Measurements from ENCODE around the gene NAGLU.

Gene NAGLU

DNA sequence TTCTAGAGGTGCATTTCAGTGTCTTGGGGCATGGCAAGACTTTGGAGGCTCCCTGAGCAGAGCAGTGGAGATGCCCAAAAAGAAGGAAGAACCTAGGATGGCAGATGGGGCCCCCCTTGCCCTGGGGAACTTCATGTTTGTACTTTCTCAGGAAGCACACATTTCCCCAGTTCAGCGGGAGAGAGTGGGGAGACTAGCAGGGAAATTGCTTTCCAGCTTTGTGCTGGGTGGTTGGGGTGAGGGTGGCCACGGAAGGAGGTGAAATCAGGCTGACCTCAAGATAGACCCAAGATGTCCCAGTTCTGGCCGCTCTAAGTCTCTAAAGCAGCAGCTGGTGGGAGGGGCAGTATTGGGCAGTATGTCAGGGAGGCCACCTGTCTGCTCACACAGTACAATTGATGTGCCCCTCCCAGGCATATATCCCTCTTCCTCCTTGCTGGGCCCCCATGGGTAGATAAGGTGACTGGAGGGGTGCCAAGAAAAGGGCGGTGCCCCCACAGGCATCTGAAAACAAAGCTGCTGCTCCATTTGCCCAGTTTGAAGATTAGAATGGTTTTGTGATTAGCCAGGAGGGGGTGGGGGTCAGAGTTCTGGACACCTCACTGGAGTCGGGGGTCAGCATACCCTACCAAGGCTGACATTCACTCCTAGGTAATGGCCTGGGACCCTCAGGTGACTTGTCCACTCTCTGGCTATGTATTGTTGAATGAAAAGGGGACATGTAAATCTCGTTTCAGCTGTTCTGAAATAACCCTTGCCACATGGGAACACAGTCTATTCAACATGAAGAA, 17.1 kb upstream of the NAGLU start:
- DNase-seq (ENCODE audit: low spot score): peak; percentile 29
- CTCF ChIA-PET: interaction anchor here (0.6 to 2.4 kb wide), 4 partner anchors 8 to 207 kb away, joined by 3 to 14 read pairs (median 4); no protein-coding TSS in a partner anchor
- TF ChIP-seq, protein P1, sequence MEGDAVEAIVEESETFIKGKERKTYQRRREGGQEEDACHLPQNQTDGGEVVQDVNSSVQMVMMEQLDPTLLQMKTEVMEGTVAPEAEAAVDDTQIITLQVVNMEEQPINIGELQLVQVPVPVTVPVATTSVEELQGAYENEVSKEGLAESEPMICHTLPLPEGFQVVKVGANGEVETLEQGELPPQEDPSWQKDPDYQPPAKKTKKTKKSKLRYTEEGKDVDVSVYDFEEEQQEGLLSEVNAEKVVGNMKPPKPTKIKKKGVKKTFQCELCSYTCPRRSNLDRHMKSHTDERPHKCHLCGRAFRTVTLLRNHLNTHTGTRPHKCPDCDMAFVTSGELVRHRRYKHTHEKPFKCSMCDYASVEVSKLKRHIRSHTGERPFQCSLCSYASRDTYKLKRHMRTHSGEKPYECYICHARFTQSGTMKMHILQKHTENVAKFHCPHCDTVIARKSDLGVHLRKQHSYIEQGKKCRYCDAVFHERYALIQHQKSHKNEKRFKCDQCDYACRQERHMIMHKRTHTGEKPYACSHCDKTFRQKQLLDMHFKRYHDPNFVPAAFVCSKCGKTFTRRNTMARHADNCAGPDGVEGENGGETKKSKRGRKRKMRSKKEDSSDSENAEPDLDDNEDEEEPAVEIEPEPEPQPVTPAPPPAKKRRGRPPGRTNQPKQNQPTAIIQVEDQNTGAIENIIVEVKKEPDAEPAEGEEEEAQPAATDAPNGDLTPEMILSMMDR (conservative IDR thresholded peaks at IDR 0.05; ENCODE audit: low read depth): no peak
- H3K27ac ChIP-seq: peak overlapping the region; percentile 97
- POLR2A ChIA-PET (ENCODE audit: low non-redundant PET): interaction anchor here (1.0 to 1.5 kb wide), 2 partner anchors 32 to 96 kb away, joined by 3 to 4 read pairs; partner anchors contain the start of gene CAVIN1

DNA sequence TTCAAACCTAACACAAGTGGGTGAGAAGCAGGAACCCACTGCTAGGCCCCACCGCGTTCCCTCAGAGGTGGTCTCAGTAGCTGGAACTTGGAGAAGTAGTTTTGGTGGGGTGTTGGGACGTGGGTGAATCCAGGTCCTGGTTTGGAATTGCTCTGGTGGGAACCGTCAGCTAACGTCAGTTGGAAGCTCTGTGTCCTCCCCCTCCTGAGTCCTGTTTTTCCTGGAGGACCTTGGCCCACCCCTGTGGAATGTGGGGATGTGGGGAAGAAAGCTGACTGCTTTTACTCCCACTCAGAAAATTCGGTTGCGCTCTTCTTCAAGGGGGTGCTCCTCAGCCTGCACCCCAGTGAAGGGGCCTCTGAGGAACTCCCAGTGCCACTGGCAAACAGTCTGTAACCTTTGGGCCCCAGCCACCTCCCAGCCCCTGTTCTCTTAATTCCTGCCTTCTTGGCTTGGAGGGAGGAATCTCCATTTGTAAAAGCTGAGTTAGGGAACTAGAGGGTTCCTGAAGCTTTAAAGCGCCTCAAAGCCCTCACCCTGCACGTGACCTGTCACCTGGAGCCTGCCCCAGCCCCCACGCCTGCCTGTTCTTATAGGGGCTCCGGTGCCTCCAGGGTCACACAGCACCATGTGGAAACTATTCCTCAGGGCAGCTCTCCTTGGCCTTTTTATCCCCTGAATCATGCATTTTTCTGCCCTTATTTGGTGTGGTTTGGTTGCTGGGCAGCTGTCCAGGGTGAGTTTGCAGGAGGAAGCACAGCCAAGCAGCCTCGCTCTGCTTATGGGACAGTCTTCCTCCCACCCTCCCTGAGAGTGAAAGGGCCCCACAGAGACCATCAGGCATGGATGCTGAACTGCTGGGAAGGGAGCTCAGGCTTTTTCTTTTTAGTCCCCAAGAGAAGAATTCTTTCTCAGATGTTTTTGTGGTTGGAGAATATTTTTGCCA, 16.2 kb upstream of the NAGLU start:
- ChIA-PET POLR2A (ENCODE audit: low non-redundant PET) (interaction anchor here (0.9 to 1.5 kb wide), 3 partner anchors 10 to 97 kb away, joined by 3 to 6 read pairs (median 4); partner anchors contain the start of gene CAVIN1), CTCF (interaction anchor here (0.6 to 1.1 kb wide), 5 partner anchors 34 to 207 kb away, joined by 3 to 4 read pairs (median 3); no protein-coding TSS in a partner anchor)
- DNase-seq (ENCODE audit: low spot score): peak; percentile 91
- H3K27ac ChIP-seq: peak overlapping the region; percentile 97
- TF ChIP-seq, protein P1 (conservative IDR thresholded peaks at IDR 0.05; ENCODE audit: low read depth): no peak

DNA sequence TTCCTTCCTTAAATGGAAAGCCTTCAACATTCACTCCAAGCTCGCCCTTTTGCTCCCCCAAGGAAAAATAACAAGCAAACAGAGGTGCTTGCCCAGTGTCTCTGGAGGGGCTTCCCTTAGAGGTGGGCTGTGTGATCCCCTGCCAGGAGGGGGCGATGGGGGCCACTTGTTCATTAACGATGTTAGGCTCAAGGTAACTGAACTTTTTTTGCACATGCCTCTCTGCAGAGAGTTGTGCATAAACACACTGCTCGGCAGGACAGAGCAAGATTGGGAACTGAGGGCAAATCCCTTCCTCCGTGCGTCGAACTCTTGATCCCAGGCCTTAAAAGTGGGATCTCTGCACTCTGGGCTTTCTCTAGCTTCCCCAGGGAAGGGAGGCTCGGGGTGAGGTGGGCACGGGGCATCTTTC, 15.5 kb upstream of the NAGLU start:
- peak overlapping the region; percentile 97 for H3K27ac ChIP-seq
- no peak for DNase-seq (ENCODE audit: low spot score)
- CTCF ChIA-PET: interaction anchor here (0.6 to 1.0 kb wide), 5 partner anchors 35 to 198 kb away, joined by 3 read pairs; no protein-coding TSS in a partner anchor

DNA sequence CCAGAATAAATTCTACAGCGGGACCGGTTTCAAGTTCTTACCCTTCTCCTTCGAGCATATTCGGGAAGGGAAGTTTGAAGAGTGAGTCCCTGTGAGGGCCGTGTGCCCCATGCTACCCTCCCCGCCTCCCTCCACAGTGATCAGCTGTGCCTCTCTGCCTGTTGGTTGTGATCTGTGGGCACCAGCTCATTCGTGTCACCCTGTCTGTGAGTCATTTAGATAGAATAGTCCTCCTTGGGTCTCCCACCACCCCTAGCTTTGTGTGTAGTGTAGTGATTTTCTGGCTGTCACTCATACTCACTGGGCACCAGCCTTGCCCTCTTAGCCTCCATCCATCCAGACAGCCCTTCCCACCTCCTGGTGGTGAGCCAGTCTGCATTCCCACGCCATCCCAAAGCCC, 15.0 kb upstream of the NAGLU start:
- H3K27ac ChIP-seq: peak overlapping the region; percentile 97
- no peak for DNase-seq (ENCODE audit: low spot score)
- TF ChIP-seq, protein P1 (conservative IDR thresholded peaks at IDR 0.05; ENCODE audit: low read depth): no peak
- ChIA-PET CTCF (interaction anchor here (0.7 to 1.0 kb wide), 3 partner anchors 56 to 199 kb away, joined by 3 read pairs; no protein-coding TSS in a partner anchor), POLR2A (ENCODE audit: low non-redundant PET) (interaction anchor here (0.6 to 0.9 kb wide), 2 partner anchors 9 to 555 kb away, joined by 6 read pairs; no protein-coding TSS in a partner anchor)

More for the DNA sequence above, 15.5 kb upstream of the NAGLU start:
- TF ChIP-seq, protein P1 (conservative IDR thresholded peaks at IDR 0.05; ENCODE audit: low read depth): peak; percentile 19; the same call in 1 of the 2 replicates
- POLR2A ChIA-PET (ENCODE audit: low non-redundant PET): interaction anchor here (0.9 kb wide), 1 partner anchor 9 kb away, joined by 6 read pairs; no protein-coding TSS in a partner anchor

DNA sequence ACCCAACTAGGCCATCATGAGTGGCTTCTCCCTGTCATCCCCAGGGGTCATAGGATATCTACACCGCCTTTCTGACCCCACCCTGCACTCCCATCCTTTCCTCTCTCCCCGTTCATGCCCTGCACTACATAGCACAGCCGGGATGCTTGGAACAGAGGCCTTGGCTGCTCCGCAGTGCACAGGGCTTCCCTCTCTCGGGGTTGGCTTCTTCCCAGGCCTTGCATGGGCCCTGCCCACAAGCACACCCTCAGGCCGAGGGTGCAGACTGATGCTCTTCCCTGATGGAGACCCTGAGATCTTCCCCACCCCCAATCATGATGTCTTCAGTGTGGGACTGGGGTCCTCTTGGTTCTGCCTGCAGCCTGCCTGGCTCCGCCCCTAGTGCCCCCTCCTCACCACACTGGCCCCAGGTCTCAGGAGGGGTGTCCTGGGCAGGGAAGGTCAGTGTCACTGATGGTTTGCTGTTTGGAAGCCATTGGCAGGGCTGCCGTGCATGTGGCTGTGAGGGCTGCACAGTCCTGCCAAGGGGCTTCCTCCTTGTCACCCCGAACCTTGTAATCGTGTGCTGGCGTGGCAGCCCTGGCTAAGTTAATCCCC, 14.3 kb upstream of the NAGLU start:
- peak overlapping the region; percentile 97 for H3K27ac ChIP-seq
- POLR2A ChIA-PET (ENCODE audit: low non-redundant PET): interaction anchor here (0.6 kb wide), 2 partner anchors 16 to 556 kb away, joined by 6 to 10 read pairs; no protein-coding TSS in a partner anchor
- TF ChIP-seq, protein P1 (conservative IDR thresholded peaks at IDR 0.05; ENCODE audit: low read depth): no peak
- CTCF ChIA-PET: no interaction called here
- DNase-seq (ENCODE audit: low spot score): no peak
